Transverse colon (tissue), 3 donors: Measurements from ENCODE around the gene ITGA3.

Experiments used
- CTCF ChIP-seq, 5 experiments: fragments of 200-600 bp in 3 of 5; fragments of 450-650 bp in 2 of 5; sonication (generic) in 3 of 5; IDR thresholded peaks; 1 replicate in 2 of 5; 2 replicates in 3 of 5; pipeline ENCODE4 v1.5.1; 2016 to 2017; ENCODE audit warnings: antibody characterized with exemption in 5 of 5, inconsistent platforms in 3 of 5, mild to moderate bottlenecking in 2 of 5, moderate library complexity in 1 of 5
- EP300 ChIP-seq: sonication (generic); formaldehyde crosslinking; IDR thresholded peaks from one replicate; pipeline ENCODE4 v1.6.1; 2017; ENCODE audit warnings: antibody characterized with exemption, low read depth
- POLR2A ChIP-seq: fragments of 450-650 bp; IDR thresholded peaks from one replicate; pipeline ENCODE4 v1.6.1; 2016; ENCODE audit warnings: antibody characterized with exemption, mild to moderate bottlenecking, moderate library complexity

- TF ChIP-seq CTCF (IDR thresholded peaks at IDR 0.05) (no peak), POLR2A (no peak), EP300 (no peak)
Measured at GRCh38 chr17:50097455-50097854, 41.5 kb downstream of the ITGA3 start.
